ENCODE measurements around the gene C19orf47. TPM values are rescaled to one million over a fixed set of nuclear protein-coding genes. Genes with fewer than 3 reads are reported as not detected.
A peak's percentile ranks its signal among the peaks of the same experiment; 100 is the strongest.

The C19orf47 gene
- total RNA-seq, 1 donor: 11.2 TPM

DNA sequence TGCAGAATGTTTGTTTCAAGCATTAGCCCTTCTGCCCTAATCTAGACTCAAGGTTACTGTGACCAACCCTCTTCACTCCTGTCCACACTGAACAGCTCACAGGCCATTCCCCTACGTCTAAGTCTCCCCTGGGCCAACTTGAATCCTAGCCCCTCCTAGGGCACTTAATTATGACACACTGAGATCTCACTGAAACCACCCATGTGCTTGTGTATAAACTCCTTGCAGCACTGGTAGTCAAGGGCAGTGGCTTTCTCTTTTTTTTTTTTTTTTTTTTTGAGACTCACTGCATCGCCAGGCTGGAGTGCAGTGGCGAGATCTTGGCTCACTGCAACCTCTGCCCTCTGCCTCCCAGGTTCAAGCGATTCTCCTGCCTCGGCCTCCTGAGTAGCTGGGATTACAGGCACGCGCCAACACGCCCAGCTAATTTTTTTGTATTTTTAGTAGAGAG lies 61.2 kb downstream of the C19orf47 start:
- TF ChIP-seq, protein P1, sequence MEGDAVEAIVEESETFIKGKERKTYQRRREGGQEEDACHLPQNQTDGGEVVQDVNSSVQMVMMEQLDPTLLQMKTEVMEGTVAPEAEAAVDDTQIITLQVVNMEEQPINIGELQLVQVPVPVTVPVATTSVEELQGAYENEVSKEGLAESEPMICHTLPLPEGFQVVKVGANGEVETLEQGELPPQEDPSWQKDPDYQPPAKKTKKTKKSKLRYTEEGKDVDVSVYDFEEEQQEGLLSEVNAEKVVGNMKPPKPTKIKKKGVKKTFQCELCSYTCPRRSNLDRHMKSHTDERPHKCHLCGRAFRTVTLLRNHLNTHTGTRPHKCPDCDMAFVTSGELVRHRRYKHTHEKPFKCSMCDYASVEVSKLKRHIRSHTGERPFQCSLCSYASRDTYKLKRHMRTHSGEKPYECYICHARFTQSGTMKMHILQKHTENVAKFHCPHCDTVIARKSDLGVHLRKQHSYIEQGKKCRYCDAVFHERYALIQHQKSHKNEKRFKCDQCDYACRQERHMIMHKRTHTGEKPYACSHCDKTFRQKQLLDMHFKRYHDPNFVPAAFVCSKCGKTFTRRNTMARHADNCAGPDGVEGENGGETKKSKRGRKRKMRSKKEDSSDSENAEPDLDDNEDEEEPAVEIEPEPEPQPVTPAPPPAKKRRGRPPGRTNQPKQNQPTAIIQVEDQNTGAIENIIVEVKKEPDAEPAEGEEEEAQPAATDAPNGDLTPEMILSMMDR (IDR thresholded peaks at IDR 0.05; ENCODE audit: insufficient read depth, low read depth, low read length): no peak
- DNase-seq (ENCODE audit: low read depth): no peak
- H3K4me3 ChIP-seq (ENCODE audit: low read depth, low read length): no peak overlapping the region

DNA sequence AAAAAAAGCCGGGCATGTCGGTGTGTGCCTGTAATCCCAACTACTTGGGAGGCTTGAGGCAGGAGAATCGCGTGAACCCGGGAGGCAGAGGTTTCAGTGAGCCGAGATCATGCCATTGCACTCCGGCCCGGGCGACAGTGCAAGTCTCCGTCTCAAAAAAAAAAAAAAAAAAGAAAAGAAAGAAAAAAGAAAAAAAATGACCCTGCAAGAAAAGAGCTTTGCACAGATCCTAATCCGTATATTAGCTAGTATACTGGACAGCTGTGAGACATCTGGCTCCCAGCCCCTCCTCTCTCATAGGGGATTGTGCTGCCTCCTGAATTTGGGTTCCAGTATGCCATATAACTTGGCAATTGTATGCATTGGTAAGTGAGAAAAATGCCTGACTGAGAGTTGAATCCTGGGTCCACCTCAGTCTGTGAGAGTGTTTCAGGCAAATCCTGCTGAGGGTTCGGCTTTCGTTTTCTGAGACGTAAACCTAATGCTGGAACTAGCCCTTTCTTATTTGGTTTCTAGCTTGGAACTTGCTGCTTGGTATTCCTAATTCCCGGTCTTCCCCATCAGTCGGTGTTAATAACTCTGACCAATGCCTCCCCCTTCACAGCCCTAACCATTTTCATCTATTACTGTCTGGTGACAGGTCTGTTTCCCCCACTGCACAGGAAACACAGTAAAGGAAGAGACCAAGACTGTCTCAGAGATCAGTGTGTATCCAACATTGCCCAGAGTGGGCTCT lies 61.8 kb downstream of the C19orf47 start:
- TF ChIP-seq, protein P1 (IDR thresholded peaks at IDR 0.05; ENCODE audit: insufficient read depth, low read depth, low read length): no peak
- no peak for DNase-seq (ENCODE audit: low read depth)
- peak overlapping the region; percentile 10 for H3K4me3 ChIP-seq (ENCODE audit: low read depth, low read length)

DNA sequence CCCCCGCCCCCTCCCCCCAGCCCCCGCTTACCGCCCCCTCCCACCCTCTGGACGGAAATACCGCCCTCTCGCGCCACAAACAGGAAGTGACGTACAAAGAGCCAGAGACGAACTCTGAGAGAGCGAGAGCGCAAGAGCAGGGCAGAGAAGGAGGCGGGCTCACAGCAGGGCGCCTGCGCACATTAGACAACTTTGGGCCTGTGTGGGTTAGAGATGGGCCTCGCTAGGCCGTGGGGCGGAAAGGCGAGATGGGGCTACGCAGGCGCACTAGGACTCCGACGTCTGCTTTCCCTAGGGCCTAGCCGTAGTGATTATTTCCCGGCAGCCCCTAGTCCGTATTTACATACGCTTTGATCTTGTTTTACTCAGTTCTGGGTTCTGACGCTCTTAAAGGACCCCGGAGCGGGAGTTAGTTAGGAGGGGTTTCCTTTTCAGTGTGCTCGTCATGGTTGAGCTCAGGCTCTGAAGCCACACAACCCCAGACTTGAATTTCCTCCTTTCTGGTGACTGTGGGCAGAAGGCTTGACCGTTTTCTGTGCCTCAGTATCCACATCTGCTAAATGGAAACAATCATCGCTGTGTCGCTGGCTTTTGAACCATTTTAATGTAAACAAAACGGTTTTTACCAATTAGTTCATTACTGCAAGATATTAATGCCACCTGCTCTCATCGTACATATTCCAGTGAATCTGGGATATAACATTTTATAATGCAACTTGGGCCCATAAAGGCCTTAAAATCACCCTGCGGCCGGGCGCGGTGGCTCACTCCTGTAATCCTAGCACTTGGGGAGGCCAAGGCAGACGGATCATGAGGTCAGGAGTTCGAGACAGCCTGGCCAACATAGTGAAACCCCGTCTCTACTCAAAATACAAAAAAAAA lies 62.6 kb downstream of the C19orf47 start:
- TF ChIP-seq, protein P1 (IDR thresholded peaks at IDR 0.05; ENCODE audit: insufficient read depth, low read depth, low read length): no peak
- peak overlapping the region; percentile 87 for H3K4me3 ChIP-seq (ENCODE audit: low read depth, low read length)
- peak; percentile 100 for DNase-seq (ENCODE audit: low read depth)

DNA sequence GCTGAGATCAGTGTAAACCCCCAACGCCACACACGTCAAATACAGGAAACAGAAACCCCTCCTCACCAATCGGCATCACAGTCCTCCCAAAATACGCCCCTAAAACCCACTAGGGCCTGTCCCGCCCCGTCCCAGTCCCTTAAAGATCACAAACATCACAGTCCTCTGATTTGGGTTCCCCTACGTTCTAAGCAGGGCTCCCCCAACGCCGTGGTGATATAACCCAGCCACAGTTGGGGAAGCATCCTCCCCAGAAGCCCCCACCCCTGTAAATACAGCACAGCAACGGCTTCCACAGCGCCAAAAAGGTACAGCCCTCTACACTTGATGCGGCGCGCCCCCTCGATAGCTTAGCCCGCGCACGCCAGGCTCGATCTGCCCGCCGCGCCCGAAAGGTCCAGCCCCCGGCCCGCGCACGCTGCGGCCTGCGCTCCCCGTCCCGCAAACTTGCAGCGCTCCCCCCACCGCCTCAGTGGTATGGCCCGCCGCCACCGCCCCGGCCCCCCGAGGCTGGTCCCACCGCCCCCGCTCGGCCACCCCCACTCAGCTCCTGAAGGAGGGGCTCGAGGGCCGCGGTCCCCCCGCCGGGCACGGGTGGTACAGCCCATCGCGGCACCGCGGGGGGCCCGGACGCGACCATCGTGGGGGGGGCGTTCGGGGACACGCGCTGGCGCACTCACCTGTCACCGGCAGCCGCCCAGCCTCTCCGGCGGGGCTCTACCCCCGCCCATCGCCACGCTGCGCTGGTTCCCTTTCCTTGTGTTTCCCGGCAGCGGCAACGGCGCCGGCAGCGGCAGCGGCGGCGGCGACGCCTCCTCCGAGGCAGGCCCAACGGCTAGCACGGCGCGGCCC lies 63.5 kb downstream of the C19orf47 start, which contains the start of gene AKT2:
Gene AKT2 (minus strand): TSS at position 845 of the 852 bp plus-strand sequence. CDS start 20,078 bp downstream, outside the sequence.
- peak; percentile 65 for DNase-seq (ENCODE audit: low read depth)
- peak within 1 kb of the TSS; percentile 87 for H3K4me3 ChIP-seq (ENCODE audit: low read depth, low read length)
- TF ChIP-seq, protein P1 (IDR thresholded peaks at IDR 0.05; ENCODE audit: insufficient read depth, low read depth, low read length): no peak

DNA sequence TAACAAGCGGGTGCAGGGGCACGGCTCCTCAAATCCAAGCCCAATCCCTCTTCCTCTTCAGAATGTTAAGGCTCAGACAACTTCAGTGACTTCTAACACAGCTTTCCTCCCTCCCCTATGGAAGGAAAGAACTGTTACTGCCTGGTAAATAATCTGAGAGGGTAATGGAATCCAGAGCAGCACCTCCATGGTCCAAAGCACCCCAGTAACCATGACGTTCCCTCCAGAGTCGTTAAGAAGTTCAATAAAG lies 64.0 kb downstream of the C19orf47 start:
- peak overlapping the region; percentile 87 for H3K4me3 ChIP-seq (ENCODE audit: low read depth, low read length)
- no peak for DNase-seq (ENCODE audit: low read depth)
- TF ChIP-seq, protein P1 (IDR thresholded peaks at IDR 0.05; ENCODE audit: insufficient read depth, low read depth, low read length): no peak
